K562 (cell line): ENCODE data around the gene KBTBD2. TPM values are rescaled to one million over a fixed set of nuclear protein-coding genes. Genes with fewer than 3 reads are reported as not detected.

ENCODE experiments used
- ATAC-seq: fragments of 200-7000 bp; cut with Tn5 transposase; 3 replicates; pipeline ENCODE4 v1.9.1; 2020; ENCODE audit warnings: moderate library complexity
- BruUV-seq: library from RNA; stranded (reverse); fragments of 400-500 nt; replicated peaks from 2 replicates; lab custom pipeline; 2021; lab: Mats Ljungman, UMichigan
- CTCF ChIA-PET: fragments of 300-600 bp; formaldehyde crosslinking; extraction: SDS; loops from one replicate; lab custom pipeline; 2021; ENCODE audit warnings: low intra/inter-chr PET ratio; lab: Yijun Ruan, JAX
- POLR2A ChIA-PET: fragments of 300-600, 350-650 bp; sonication (Branson Sonifier 250); formaldehyde crosslinking; extraction: SDS; loops from one replicate; lab custom pipeline; 2021; ENCODE audit warnings: antibody characterized with exemption, inconsistent platforms; lab: Yijun Ruan, JAX
- DNase-seq, 4 experiments: peaks; one replicate each; pipeline versions ENCODE4 v3.0.0 to v3.0.0-alpha.2; 2011 to 2018; ENCODE audit warnings: low spot score in 3 of 4, mixed read lengths in 3 of 4; ENCODE audit errors: extremely low read depth in 1 of 4
- FAIRE-seq: peaks from 2 replicates; lab custom pipeline; 2011; peaks lifted over from hg19 to GRCh38; lab: Jason Lieb, UNC
- H2AFZ ChIP-seq: 2 replicates; pipeline ENCODE4 v1.6.0; 2011; ENCODE audit warnings: low read depth, low read length, control low read depth, inconsistent platforms
- H3K27ac ChIP-seq: fragments of 200-600 bp; 3 replicates; pipeline ENCODE4 v1.8.0; 2011; ENCODE audit warnings: low read depth, mild to moderate bottlenecking, control low read depth, inconsistent platforms, low read length, moderate library complexity, mixed read lengths; ENCODE audit errors: extremely low read depth
- H3K27me3 ChIP-seq, 2 experiments: fragments of 300-600 bp in 1 of 2; 2 replicates in 1 of 2; 3 replicates in 1 of 2; pipeline versions ENCODE4 v1.6.0 to v1.8.0; 2011; ENCODE audit warnings: inconsistent platforms in 2 of 2, low read length in 2 of 2, mild to moderate bottlenecking in 1 of 2, mixed read lengths in 1 of 2, moderate library complexity in 1 of 2; ENCODE audit not compliant: control insufficient read depth in 2 of 2, insufficient read depth in 2 of 2
- H3K36me3 ChIP-seq: fragments of 300-600 bp; 3 replicates; pipeline ENCODE4 v1.8.0; 2011; ENCODE audit warnings: mild to moderate bottlenecking, low read length, inconsistent platforms; ENCODE audit not compliant: control insufficient read depth, insufficient read depth
- H3K4me1 ChIP-seq, 2 experiments: fragments of 200-600 bp in 1 of 2; replicated peaks in 1 of 2; 2 replicates in 1 of 2; 3 replicates in 1 of 2; pipeline versions ENCODE4 v1.5.1 to v1.8.0; 2011; ENCODE audit warnings: inconsistent platforms in 2 of 2, low read length in 2 of 2, mild to moderate bottlenecking in 1 of 2, mixed read lengths in 1 of 2, moderate library complexity in 1 of 2; ENCODE audit not compliant: control insufficient read depth in 2 of 2, insufficient read depth in 2 of 2
- H3K4me2 ChIP-seq: 2 replicates; pipeline ENCODE4 v1.6.1; 2011; ENCODE audit warnings: low read length, control low read depth, inconsistent platforms, mixed read lengths; ENCODE audit not compliant: insufficient read depth
- H3K4me3 ChIP-seq: fragments of 200-600 bp; sonication (generic), shearing (Covaris generic); 2 replicates; pipeline ENCODE4 v1.5.1; 2016; ENCODE audit warnings: control low read depth, inconsistent platforms
- H3K79me2 ChIP-seq: fragments of 200-600 bp; 3 replicates; pipeline ENCODE4 v1.8.0; 2011; ENCODE audit warnings: low read length, inconsistent platforms; ENCODE audit not compliant: control insufficient read depth, insufficient read depth
- H3K9ac ChIP-seq, 2 experiments: 2 replicates each; pipeline versions ENCODE4 v1.6.0 to v1.6.1; 2011; ENCODE audit warnings: low read depth in 2 of 2, low read length in 2 of 2, control low read depth in 1 of 2, inconsistent platforms in 1 of 2, mild to moderate bottlenecking in 1 of 2, mixed read lengths in 1 of 2; ENCODE audit not compliant: insufficient read depth in 1 of 2
- H3K9me1 ChIP-seq: one replicate; pipeline ENCODE4 v1.6.0; 2011; ENCODE audit warnings: inconsistent platforms, mild to moderate bottlenecking, low read length, moderate library complexity; ENCODE audit not compliant: control insufficient read depth, insufficient read depth
- H3K9me3 ChIP-seq: replicated peaks from 2 replicates; pipeline ENCODE4 v1.5.1; 2011; ENCODE audit warnings: low read depth, low read length, inconsistent platforms; ENCODE audit not compliant: control insufficient read depth, insufficient read depth
- H4K20me1 ChIP-seq: replicated peaks from 2 replicates; pipeline ENCODE4 v1.6.1; 2011; ENCODE audit warnings: low read length, inconsistent platforms, mixed read lengths; ENCODE audit not compliant: control insufficient read depth, insufficient read depth
- ATF7 ChIP-seq: fragments of 450-650 bp; IDR thresholded peaks from 2 replicates; pipeline ENCODE4 v1.7.1; 2014; ENCODE audit warnings: mild to moderate bottlenecking, moderate library complexity
- CREB3L1 ChIP-seq: fragments of 450-650 bp; IDR thresholded peaks from 2 replicates; pipeline ENCODE4 v1.6.1; 2014; ENCODE audit warnings: low read depth, mild to moderate bottlenecking, moderate library complexity, borderline replicate concordance
- DPF2 ChIP-seq: fragments of 450-650 bp; IDR thresholded peaks from 2 replicates; pipeline ENCODE4 v1.6.1; 2016
- E2F5 ChIP-seq: sonication (generic); formaldehyde crosslinking; IDR thresholded peaks from 2 replicates; pipeline ENCODE4 v1.8.0; 2022; ENCODE audit warnings: mild to moderate bottlenecking, missing genetic modification reagents
- LEF1 ChIP-seq: fragments of 450-650 bp; IDR thresholded peaks from 2 replicates; pipeline ENCODE4 v1.6.1; 2016; ENCODE audit warnings: mild to moderate bottlenecking
- RFX5 ChIP-seq: IDR thresholded peaks from 2 replicates; pipeline ENCODE4 v1.6.1; 2011; ENCODE audit warnings: low read depth, mild to moderate bottlenecking, improper control_type of control experiment, low read length
- RNF2 ChIP-seq: sonication (generic); IDR thresholded peaks from 2 replicates; pipeline ENCODE4 v1.6.1; 2016
- ZBTB8A ChIP-seq: fragments of 450-650 bp; IDR thresholded peaks from 2 replicates; pipeline ENCODE4 v1.6.1; 2018; ENCODE audit warnings: mild to moderate bottlenecking, moderate library complexity; ENCODE audit not compliant: partially characterized antibody
- ZNF707 ChIP-seq: fragments of 250-450 bp; sonication (Bioruptor Pico); conservative IDR thresholded peaks from 2 replicates; pipeline ENCODE4 v1.8.0; 2022; ENCODE audit warnings: inconsistent platforms, mild to moderate bottlenecking, moderate library complexity
- WGBS: fragments of 100-300 bp; shearing (Covaris generic); methylation state at CpG from one replicate; pipeline ENCODE4 v1.1.6; 2016; ENCODE audit warnings: low coverage, mixed read lengths; ENCODE audit not compliant: insufficient coverage; ENCODE audit errors: missing lambda C conversion rate; 5-methylcytosine and 5-hydroxymethylcytosine counted together
- in situ Hi-C: fragments of 300-500 bp; cut with MboI; formaldehyde crosslinking; loops from 4 replicates; pipeline ENCODE4 v1.15.0; 2018; ENCODE audit warnings: inconsistent platforms, mixed read lengths
- intact Hi-C: fragments of 100-400 bp; cut with micrococcal nuclease; formaldehyde crosslinking; loops from 2 replicates; pipeline ENCODE4 v1.14.2; 2022
- polyA plus RNA-seq, 8 experiments: library from polyadenylated mRNA; depleted of rRNA in 4 of 8; stranded (reverse) in 5 of 8; unstranded in 3 of 8; fragments of >200 nt; fragmentation: Nextera tagmentation in 2 of 8; fragmentation: Illumina TruSeq in 1 of 8; extraction: Ambion mirVana in 2 of 8; extraction: Trizol in 1 of 8; gene quantifications; 2 replicates each; pipeline versions ENCODE4 v1.2.1 to v1.2.3, GENCODE V29; 2011 to 2014; ENCODE audit warnings: inconsistent platforms in 1 of 8, missing spikeins in 1 of 8
- total RNA-seq, 7 experiments: library from RNA; depleted of rRNA in 6 of 7; stranded (reverse); fragments of >200 nt in 6 of 7; fragmentation: Illumina TruSeq in 2 of 7; extraction: Trizol in 2 of 7; gene quantifications; 2 replicates each; pipeline versions ENCODE4 v1.2.1 to v1.2.3, GENCODE V29; 2011 to 2021; ENCODE audit warnings: low replicate concordance in 1 of 7

KBTBD2 gene
- total and polyA plus RNA-seq, 9 of the 15 experiments (the other 6 are each of a cell fraction or from before 2014, with no cell fraction given): 22.8 to 62.2 (median 30.8) TPM

- no TSS peak for BruUV-seq
- peaks cover 52% of the 10 kb centered on the region for H3K79me2 ChIP-seq
- in situ Hi-C loops (no loop called here), intact Hi-C loops (no loop called here)
- H3K4me3 ChIP-seq: no peak overlapping the region
- TF ChIP-seq LEF1: no peak
- TF ChIP-seq ZBTB8A: no peak
- TF ChIP-seq RNF2: no peak
- no peak for TF ChIP-seq RFX5
- TF ChIP-seq ATF7: no peak
- TF ChIP-seq DPF2: no peak
- no peak for TF ChIP-seq CREB3L1
- no peak for TF ChIP-seq E2F5
- TF ChIP-seq ZNF707 (CRISPR knock-in tag): no peak
- no peaks in the 10 kb centered on the region for H3K9me1 ChIP-seq
- no peaks in the 10 kb centered on the region for H4K20me1 ChIP-seq
- H3K4me1 ChIP-seq: peaks cover 0 to 10% of the 10 kb centered on the region in 2 experiments; a peak in 3 of 5 replicates
- H3K27me3 ChIP-seq: no peaks in the 10 kb centered on the region
- ATAC-seq (no peak), FAIRE-seq (no peak), DNase-seq (no peak)
- 83% methylated on average over 3 of the region's 3 CpGs for WGBS
- H2AFZ ChIP-seq: no peak overlapping the region
- no peaks in the 10 kb centered on the region for H3K9me3 ChIP-seq
- ChIA-PET POLR2A (interaction anchor here (0.7 kb wide), 1 partner anchor 244 kb away, joined by 3 read pairs; no protein-coding TSS in a partner anchor), CTCF (no interaction called here)
- peaks cover 35% of the 10 kb centered on the region for H3K36me3 ChIP-seq
- H3K27ac ChIP-seq: no peak overlapping the region
- H3K4me2 ChIP-seq: no peak overlapping the region
- H3K9ac ChIP-seq: no peak overlapping the region
Measured at GRCh38 chr7:32936689-32937088, 45.1 kb upstream of the KBTBD2 start.
